SK-N-SH treated with all-trans-retinoic acid at 6 μM for 48 hours (cell line): ENCODE measurements around the gene SIL1.

Experiments
- ATAC-seq: fragments of 200-7000 bp; cut with Tn5 transposase; 3 replicates; pipeline ENCODE4 v1.9.1; 2020; ENCODE audit warnings: mild to moderate bottlenecking, moderate library complexity
- ARNTL ChIP-seq: fragments of 450-650 bp; formaldehyde crosslinking; IDR thresholded peaks from 2 replicates; pipeline ENCODE4 v1.5.0; 2020; ENCODE audit warnings: low read depth, mild to moderate bottlenecking, moderate library complexity, borderline replicate concordance
- BACH2 ChIP-seq: fragments of 250-450 bp; sonication (Bioruptor Pico); IDR thresholded peaks from 2 replicates; pipeline ENCODE4 v1.9.0; 2021; ENCODE audit warnings: mild to moderate bottlenecking, borderline replicate concordance
- CREB5 ChIP-seq: fragments of 250-450 bp; sonication (Bioruptor Pico); IDR thresholded peaks from 2 replicates; pipeline ENCODE4 v1.5.1; 2020; ENCODE audit warnings: low read depth, mild to moderate bottlenecking, moderate library complexity
- CSDC2 ChIP-seq: fragments of 250-450 bp; sonication (Bioruptor Pico); IDR thresholded peaks from 2 replicates; pipeline ENCODE4 v1.5.0; 2020; ENCODE audit warnings: mild to moderate bottlenecking, moderate library complexity
- CSRNP3 ChIP-seq: fragments of 250-450 bp; sonication (Bioruptor Pico); IDR thresholded peaks from 2 replicates; pipeline ENCODE4 v1.5.1; 2021; ENCODE audit warnings: mild to moderate bottlenecking, moderate library complexity
- ISL1 ChIP-seq: fragments of 250-450 bp; sonication (Bioruptor Pico); IDR thresholded peaks from 2 replicates; pipeline ENCODE4 v2.1.2; 2022; ENCODE audit warnings: mild to moderate bottlenecking, moderate library complexity
- OSR1 ChIP-seq: fragments of 250-450 bp; sonication (Bioruptor Pico); IDR thresholded peaks from 2 replicates; pipeline ENCODE4 v1.8.0; 2022; ENCODE audit warnings: moderate library complexity, mild to moderate bottlenecking, inconsistent platforms
- PATZ1 ChIP-seq: fragments of 250-450 bp; sonication (Bioruptor Pico); IDR thresholded peaks from 2 replicates; pipeline ENCODE4 v1.8.0; 2020; ENCODE audit warnings: mild to moderate bottlenecking, moderate library complexity, borderline replicate concordance
- POU6F1 ChIP-seq: fragments of 250-450 bp; sonication (Bioruptor Pico); IDR thresholded peaks from 2 replicates; pipeline ENCODE4 v1.8.0; 2021; ENCODE audit warnings: low read depth, mild to moderate bottlenecking, moderate library complexity, borderline replicate concordance
- PPARA ChIP-seq: fragments of 250-450 bp; sonication (Bioruptor Pico); IDR thresholded peaks from 2 replicates; pipeline ENCODE4 v1.5.0; 2020; ENCODE audit warnings: mild to moderate bottlenecking, borderline replicate concordance
- RARB ChIP-seq: fragments of 250-450 bp; sonication (Bioruptor Pico); IDR thresholded peaks from 2 replicates; pipeline ENCODE4 v1.8.0; 2021; ENCODE audit warnings: mild to moderate bottlenecking, moderate library complexity
- SNAI2 ChIP-seq: fragments of 250-450 bp; sonication (Bioruptor Pico); IDR thresholded peaks from 2 replicates; pipeline ENCODE4 v1.5.0; 2020; ENCODE audit warnings: mild to moderate bottlenecking, moderate library complexity
- TCF4 ChIP-seq: fragments of 250-450 bp; sonication (Bioruptor Pico); IDR thresholded peaks from 2 replicates; pipeline ENCODE4 v1.8.0; 2021; ENCODE audit warnings: mild to moderate bottlenecking, moderate library complexity, borderline replicate concordance
- TSHZ2 ChIP-seq: fragments of 250-450 bp; sonication (Bioruptor Pico); IDR thresholded peaks from 2 replicates; pipeline ENCODE4 v1.5.0; 2020; ENCODE audit warnings: mild to moderate bottlenecking, moderate library complexity
- ZC3H10 ChIP-seq: fragments of 250-450 bp; sonication (Bioruptor Pico); IDR thresholded peaks from 2 replicates; pipeline ENCODE4 v1.5.1; 2021; ENCODE audit warnings: mild to moderate bottlenecking, moderate library complexity
- ZFP3 ChIP-seq: fragments of 250-450 bp; sonication (Bioruptor Pico); IDR thresholded peaks from 2 replicates; pipeline ENCODE4 v1.5.0; 2020; ENCODE audit warnings: mild to moderate bottlenecking, moderate library complexity
- ZFP30 ChIP-seq: fragments of 450-650 bp; formaldehyde crosslinking; IDR thresholded peaks from 2 replicates; pipeline ENCODE4 v1.5.0; 2022; ENCODE audit warnings: mild to moderate bottlenecking, moderate library complexity
- ZNF565 ChIP-seq: fragments of 450-650 bp; formaldehyde crosslinking; conservative IDR thresholded peaks from 2 replicates; pipeline ENCODE4 v1.5.0; 2020; ENCODE audit warnings: low read depth, mild to moderate bottlenecking, moderate library complexity
- ZNF70 ChIP-seq: fragments of 450-650 bp; formaldehyde crosslinking; IDR thresholded peaks from 2 replicates; pipeline ENCODE4 v1.5.0; 2020; ENCODE audit warnings: mild to moderate bottlenecking, moderate library complexity

The SIL1 gene

GRCh38 chr5:139027150-139027549 lies 171.0 kb downstream of the SIL1 start:
- ATAC-seq, result no peak

GRCh38 chr5:139025651-139026050 lies 172.5 kb downstream of the SIL1 start:
- no peak for ATAC-seq
- TF ChIP-seq OSR1 (CRISPR knock-in tag), result no peak
- no peak for TF ChIP-seq ZFP30
- TF ChIP-seq POU6F1 (CRISPR knock-in tag), result no peak
- TF ChIP-seq ZNF70, result no peak
- TF ChIP-seq ARNTL (CRISPR knock-in tag), result no peak
- TF ChIP-seq PATZ1 (CRISPR knock-in tag), result no peak
- no peak for TF ChIP-seq SNAI2 (CRISPR knock-in tag)
- no peak for TF ChIP-seq ZFP3
- TF ChIP-seq TSHZ2 (CRISPR knock-in tag), result no peak
- no peak for TF ChIP-seq CREB5 (CRISPR knock-in tag)
- no peak for TF ChIP-seq ISL1 (CRISPR knock-in tag)

More at GRCh38 chr5:139027150-139027549, 171.0 kb downstream of the SIL1 start:
- no peak for TF ChIP-seq OSR1 (CRISPR knock-in tag)
- no peak for TF ChIP-seq POU6F1 (CRISPR knock-in tag)
- no peak for TF ChIP-seq ZNF70
- TF ChIP-seq RARB (CRISPR knock-in tag), result no peak
- no peak for TF ChIP-seq PPARA
- no peak for TF ChIP-seq PATZ1 (CRISPR knock-in tag)
- no peak for TF ChIP-seq ARNTL (CRISPR knock-in tag)
- no peak for TF ChIP-seq BACH2 (CRISPR knock-in tag)
- no peak for TF ChIP-seq ZFP30
- no peak for TF ChIP-seq TCF4
- TF ChIP-seq CREB5 (CRISPR knock-in tag), result no peak
- TF ChIP-seq CSRNP3, result no peak
- no peak for TF ChIP-seq ZC3H10 (CRISPR knock-in tag)
- TF ChIP-seq CSDC2 (CRISPR knock-in tag), result no peak
- TF ChIP-seq SNAI2 (CRISPR knock-in tag), result no peak
- no peak for TF ChIP-seq ZNF565 (CRISPR knock-in tag)
- no peak for TF ChIP-seq ISL1 (CRISPR knock-in tag)
